Ishikawa (cell line): ENCODE results near the gene C1QL4.
A peak's percentile ranks its signal among the peaks of the same experiment; 100 is the strongest.

Experiments used
- CEBPB ChIP-seq: IDR thresholded peaks from 2 replicates; pipeline ENCODE4 v1.6.1; 2012
- CREB1 ChIP-seq: IDR thresholded peaks from 2 replicates; pipeline ENCODE4 v1.6.1; 2012; ENCODE audit warnings: low read depth
- EGR1 ChIP-seq: IDR thresholded peaks from 2 replicates; pipeline ENCODE4 v1.6.1; 2012
- EP300 ChIP-seq: IDR thresholded peaks from 2 replicates; pipeline ENCODE4 v1.6.1; 2012; ENCODE audit warnings: borderline replicate concordance
- FOXM1 ChIP-seq: IDR thresholded peaks from 2 replicates; pipeline ENCODE4 v1.6.1; 2012; ENCODE audit warnings: low read depth, borderline replicate concordance
- NFIC ChIP-seq: IDR thresholded peaks from 2 replicates; pipeline ENCODE4 v1.6.1; 2012
- RAD21 ChIP-seq: IDR thresholded peaks from 2 replicates; pipeline ENCODE4 v1.6.1; 2012; ENCODE audit warnings: low read depth
- TAF1 ChIP-seq: IDR thresholded peaks from 2 replicates; pipeline ENCODE4 v1.6.1; 2012; ENCODE audit warnings: low read depth, mild to moderate bottlenecking
- TCF12 ChIP-seq: IDR thresholded peaks from 2 replicates; pipeline ENCODE4 v1.6.1; 2012; ENCODE audit warnings: low read depth
- TEAD4 ChIP-seq: IDR thresholded peaks from 2 replicates; pipeline ENCODE4 v1.6.1; 2012
- YY1 ChIP-seq: IDR thresholded peaks from 2 replicates; pipeline ENCODE4 v1.6.1; 2012; ENCODE audit warnings: low read depth
- ZBTB7A ChIP-seq: IDR thresholded peaks from 2 replicates; pipeline ENCODE4 v1.6.1; 2012; ENCODE audit warnings: low read depth
- TF ChIP-seq, protein P1 (sequence below): IDR thresholded peaks from 2 replicates; pipeline ENCODE4 v1.6.1; 2012
- TF ChIP-seq, protein P2 (sequence below): IDR thresholded peaks from 2 replicates; pipeline ENCODE4 v1.6.1; 2012
- TF ChIP-seq, protein P3 (sequence below): IDR thresholded peaks from 2 replicates; pipeline ENCODE4 v1.6.1; 2012; ENCODE audit warnings: low read depth, mild to moderate bottlenecking

C1QL4 gene

DNA sequence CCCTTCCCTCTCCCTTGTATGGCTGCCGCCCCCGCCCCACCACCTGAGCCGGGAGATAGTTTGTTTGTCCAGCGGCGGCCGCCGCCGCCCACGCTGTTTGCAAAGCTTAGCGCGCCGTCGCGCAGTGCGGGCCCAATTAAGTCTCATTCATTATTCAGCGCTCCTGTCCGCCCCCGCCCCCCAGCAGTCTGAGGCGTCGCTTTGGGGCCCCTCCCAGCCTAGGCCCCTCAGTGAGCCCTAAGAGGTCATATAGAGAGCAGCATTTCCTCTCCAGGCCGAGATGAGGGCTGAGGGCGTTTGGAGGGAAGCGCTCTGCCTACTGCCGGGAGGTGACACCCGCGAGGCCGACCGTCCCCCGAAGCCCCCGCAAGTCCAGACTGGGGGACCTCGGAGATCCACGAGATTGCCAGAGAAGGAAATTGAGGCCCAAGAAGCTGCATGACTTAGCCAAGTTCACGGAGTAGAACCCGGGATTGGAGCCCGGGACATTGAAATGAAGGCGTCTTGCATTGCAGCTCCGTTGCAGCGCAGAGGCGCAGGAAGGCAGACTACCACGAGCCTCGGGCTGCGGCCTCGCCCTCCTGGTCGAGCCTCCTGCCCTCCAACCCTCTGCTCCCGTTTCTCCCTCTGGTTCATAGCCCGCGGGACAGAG lies 9.8 kb upstream of the C1QL4 start, which contains the start of gene DNAJC22:
DNAJC22 (plus strand) TSS at position 230 of the 652 bp plus-strand sequence. CDS start 1,985 bp downstream, outside the sequence.
- no peak for TF ChIP-seq FOXM1
- no peak for TF ChIP-seq TAF1
- TF ChIP-seq NFIC, result no peak
- no peak for TF ChIP-seq RAD21
- TF ChIP-seq, protein P1, sequence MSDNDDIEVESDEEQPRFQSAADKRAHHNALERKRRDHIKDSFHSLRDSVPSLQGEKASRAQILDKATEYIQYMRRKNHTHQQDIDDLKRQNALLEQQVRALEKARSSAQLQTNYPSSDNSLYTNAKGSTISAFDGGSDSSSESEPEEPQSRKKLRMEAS, result peak; percentile 61
- TF ChIP-seq CEBPB, result no peak
- TF ChIP-seq YY1, result no peak
- peak; percentile 97 for TF ChIP-seq EGR1
- TF ChIP-seq, protein P2, sequence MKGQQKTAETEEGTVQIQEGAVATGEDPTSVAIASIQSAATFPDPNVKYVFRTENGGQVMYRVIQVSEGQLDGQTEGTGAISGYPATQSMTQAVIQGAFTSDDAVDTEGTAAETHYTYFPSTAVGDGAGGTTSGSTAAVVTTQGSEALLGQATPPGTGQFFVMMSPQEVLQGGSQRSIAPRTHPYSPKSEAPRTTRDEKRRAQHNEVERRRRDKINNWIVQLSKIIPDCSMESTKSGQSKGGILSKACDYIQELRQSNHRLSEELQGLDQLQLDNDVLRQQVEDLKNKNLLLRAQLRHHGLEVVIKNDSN, result no peak
- peak; percentile 27; the same call in 1 of the 2 replicates for TF ChIP-seq TEAD4
- TF ChIP-seq EP300, result 0 out of 2 replicates have a peak, but pooled peaks have one; percentile 18
- no peak for TF ChIP-seq CREB1
- no peak; the same call in 1 of the 2 replicates for TF ChIP-seq ZBTB7A

DNA sequence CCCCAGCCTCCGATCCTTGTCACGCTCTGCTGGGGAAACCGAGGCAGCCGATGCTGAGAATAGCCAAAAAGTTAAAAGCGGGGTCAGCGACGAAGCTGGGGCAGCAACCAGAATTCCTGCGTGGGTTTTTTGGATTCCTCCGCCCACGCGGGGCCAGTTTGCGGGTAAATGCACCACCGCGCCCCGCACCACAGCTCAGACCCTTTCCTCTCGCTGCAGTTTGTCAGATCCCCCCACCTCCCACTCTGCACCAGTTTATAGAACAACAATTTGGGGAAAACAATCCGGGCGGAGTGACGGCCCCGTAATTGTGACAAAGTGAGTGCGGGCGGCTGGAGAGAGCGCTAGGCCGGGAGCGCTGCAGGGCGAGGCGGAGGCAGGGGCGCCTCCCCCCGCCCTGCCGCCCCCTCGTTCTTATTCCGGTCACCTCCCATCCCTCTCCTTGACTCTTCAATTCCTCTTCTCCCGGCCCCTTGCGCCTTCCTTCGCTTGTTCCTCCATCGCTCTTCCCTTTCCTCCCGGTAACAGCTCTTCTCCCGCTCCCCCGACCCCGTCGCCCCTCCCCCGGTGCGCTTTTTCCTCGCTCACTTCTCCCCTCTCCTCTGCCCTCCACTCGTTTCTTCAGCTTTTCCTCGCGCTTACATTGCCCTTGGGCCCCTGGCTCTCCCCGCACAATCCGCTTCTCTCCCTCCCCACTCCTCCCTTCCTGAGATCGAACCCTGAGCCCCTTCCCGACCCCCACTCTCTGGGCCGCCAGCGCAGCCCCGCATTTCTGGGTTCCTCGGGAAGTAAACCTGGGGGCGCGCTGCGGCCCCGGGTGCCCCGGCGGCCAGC lies 9.1 kb upstream of the C1QL4 start:
- TF ChIP-seq, protein P3, sequence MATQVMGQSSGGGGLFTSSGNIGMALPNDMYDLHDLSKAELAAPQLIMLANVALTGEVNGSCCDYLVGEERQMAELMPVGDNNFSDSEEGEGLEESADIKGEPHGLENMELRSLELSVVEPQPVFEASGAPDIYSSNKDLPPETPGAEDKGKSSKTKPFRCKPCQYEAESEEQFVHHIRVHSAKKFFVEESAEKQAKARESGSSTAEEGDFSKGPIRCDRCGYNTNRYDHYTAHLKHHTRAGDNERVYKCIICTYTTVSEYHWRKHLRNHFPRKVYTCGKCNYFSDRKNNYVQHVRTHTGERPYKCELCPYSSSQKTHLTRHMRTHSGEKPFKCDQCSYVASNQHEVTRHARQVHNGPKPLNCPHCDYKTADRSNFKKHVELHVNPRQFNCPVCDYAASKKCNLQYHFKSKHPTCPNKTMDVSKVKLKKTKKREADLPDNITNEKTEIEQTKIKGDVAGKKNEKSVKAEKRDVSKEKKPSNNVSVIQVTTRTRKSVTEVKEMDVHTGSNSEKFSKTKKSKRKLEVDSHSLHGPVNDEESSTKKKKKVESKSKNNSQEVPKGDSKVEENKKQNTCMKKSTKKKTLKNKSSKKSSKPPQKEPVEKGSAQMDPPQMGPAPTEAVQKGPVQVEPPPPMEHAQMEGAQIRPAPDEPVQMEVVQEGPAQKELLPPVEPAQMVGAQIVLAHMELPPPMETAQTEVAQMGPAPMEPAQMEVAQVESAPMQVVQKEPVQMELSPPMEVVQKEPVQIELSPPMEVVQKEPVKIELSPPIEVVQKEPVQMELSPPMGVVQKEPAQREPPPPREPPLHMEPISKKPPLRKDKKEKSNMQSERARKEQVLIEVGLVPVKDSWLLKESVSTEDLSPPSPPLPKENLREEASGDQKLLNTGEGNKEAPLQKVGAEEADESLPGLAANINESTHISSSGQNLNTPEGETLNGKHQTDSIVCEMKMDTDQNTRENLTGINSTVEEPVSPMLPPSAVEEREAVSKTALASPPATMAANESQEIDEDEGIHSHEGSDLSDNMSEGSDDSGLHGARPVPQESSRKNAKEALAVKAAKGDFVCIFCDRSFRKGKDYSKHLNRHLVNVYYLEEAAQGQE, result no peak
- TF ChIP-seq TCF12 (no peak), CEBPB (no peak), YY1 (no peak), EP300 (no peak), CREB1 (no peak), TEAD4 (no peak), ZBTB7A (peak; percentile 80), RAD21 (no peak), FOXM1 (no peak), NFIC (no peak), TAF1 (no peak), EGR1 (peak; percentile 73)
- TF ChIP-seq, protein P1, result 0 out of 2 replicates have a peak, but pooled peaks have one; percentile 3
- TF ChIP-seq, protein P2, result no peak

DNA sequence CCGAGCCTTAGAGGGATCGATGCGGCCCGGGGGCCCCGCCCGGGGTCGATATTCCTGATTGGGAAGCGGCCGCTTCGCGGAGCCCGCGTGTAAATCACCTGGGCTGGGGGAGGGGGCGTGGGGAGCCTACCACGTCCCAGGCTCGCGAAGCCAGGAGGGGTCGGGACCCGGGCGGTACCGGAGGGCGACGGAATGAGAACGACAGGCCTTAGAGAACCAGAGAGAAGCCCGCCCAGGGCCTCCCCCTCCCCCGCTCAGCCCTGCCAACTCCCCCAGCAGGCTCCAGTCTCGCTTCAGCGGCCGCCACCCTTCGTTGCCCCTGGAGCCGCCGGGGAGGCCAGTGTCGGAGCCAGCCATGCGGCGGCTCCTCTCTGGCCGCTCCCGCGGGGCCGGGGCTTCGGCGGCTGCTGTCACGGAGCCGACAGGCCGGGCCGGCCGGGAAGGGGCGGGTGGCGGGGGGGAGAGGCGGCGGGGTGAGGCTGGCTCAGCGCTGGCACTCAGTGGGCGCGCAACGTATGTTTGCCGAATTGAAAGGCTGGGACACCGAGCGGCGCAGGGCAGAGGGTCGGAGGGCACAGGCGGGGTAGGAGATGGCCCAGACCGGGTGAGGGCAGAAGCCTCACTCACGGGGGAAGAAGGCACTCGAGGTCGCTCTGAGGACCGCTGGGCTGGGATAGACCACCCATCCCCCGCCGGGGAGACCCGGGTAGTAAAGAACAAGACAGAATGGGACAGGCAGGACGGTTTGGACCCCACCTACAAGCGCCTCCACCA lies 8.2 kb upstream of the C1QL4 start:
- TF ChIP-seq CREB1 (no peak), ZBTB7A (peak; percentile 54; the same call in 1 of the 2 replicates), NFIC (peak; percentile 96), CEBPB (no peak; the same call in 1 of the 2 replicates), TAF1 (no peak), EP300 (peak; percentile 71), YY1 (no peak; the same call in 1 of the 2 replicates), FOXM1 (0 out of 2 replicates have a peak, but pooled peaks have one; percentile 18), EGR1 (peak; percentile 33; the same call in 1 of the 2 replicates), TEAD4 (peak; percentile 55), RAD21 (no peak; the same call in 1 of the 2 replicates), TCF12 (peak; percentile 91)
- TF ChIP-seq, protein P1, result peak; percentile 5
- TF ChIP-seq, protein P2, result no peak
- TF ChIP-seq, protein P3, result no peak
